Muscle layer of colon (tissue), 2 donors: ENCODE measurements around the gene PEA15.
A peak's percentile ranks its signal among the peaks of the same experiment; 100 is the strongest.

ENCODE experiments used
- H3K27ac ChIP-seq: one replicate; pipeline ENCODE4 v1.7.0; 2013; ENCODE audit warnings: low read depth, mild to moderate bottlenecking, low read length, moderate library complexity
- H3K27me3 ChIP-seq, 2 donors: one replicate each; pipeline ENCODE4 v1.7.0; 2013; ENCODE audit warnings: low read length in 2 of 2, mild to moderate bottlenecking in 2 of 2; ENCODE audit not compliant: insufficient read depth in 2 of 2, control insufficient read depth in 1 of 2
- H3K36me3 ChIP-seq: one replicate; pipeline ENCODE4 v1.7.0; 2013; ENCODE audit warnings: mild to moderate bottlenecking, low read length; ENCODE audit not compliant: insufficient read depth
- H3K4me1 ChIP-seq: one replicate; pipeline ENCODE4 v1.7.0; 2013; ENCODE audit warnings: mild to moderate bottlenecking, low read length; ENCODE audit not compliant: insufficient read depth
- H3K4me3 ChIP-seq, 2 donors: one replicate each; pipeline ENCODE4 v1.7.0; 2013; ENCODE audit warnings: low read length in 2 of 2, low read depth in 1 of 2, mild to moderate bottlenecking in 1 of 2, moderate library complexity in 1 of 2
- H3K9ac ChIP-seq: one replicate; pipeline ENCODE4 v1.7.0; 2013; ENCODE audit warnings: low read length
- H3K9me3 ChIP-seq: one replicate; pipeline ENCODE4 v1.7.0; 2013; ENCODE audit warnings: mild to moderate bottlenecking, low read length
- donor health status: abdominal sarcoma.
- donor health status: Adenocarcinoma of cecum.

Gene PEA15

GRCh38 chr1:160251011-160251410 is 45.8 kb downstream of the PEA15 start:
- Histone ChIP-seq H3K9me3 (no peaks in the 10 kb centered on the region), H3K4me1 (peaks cover 17% of the 10 kb centered on the region), H3K36me3 (peaks cover 5% of the 10 kb centered on the region), H3K9ac (no peak overlapping the region), H3K27me3 (no peaks in the 10 kb centered on the region), H3K4me3 (no peak overlapping the region), H3K27ac (peak overlapping the region; percentile 45)

GRCh38 chr1:160251687-160252526 is 46.7 kb downstream of the PEA15 start:
- Histone ChIP-seq H3K36me3 (peaks cover 5% of the 10 kb centered on the region), H3K9me3 (no peaks in the 10 kb centered on the region), H3K27me3 (no peaks in the 10 kb centered on the region), H3K9ac (no peak overlapping the region), H3K4me1 (peaks cover 26% of the 10 kb centered on the region), H3K27ac (peak overlapping the region; percentile 16), H3K4me3 (no peak overlapping the region)

DNA sequence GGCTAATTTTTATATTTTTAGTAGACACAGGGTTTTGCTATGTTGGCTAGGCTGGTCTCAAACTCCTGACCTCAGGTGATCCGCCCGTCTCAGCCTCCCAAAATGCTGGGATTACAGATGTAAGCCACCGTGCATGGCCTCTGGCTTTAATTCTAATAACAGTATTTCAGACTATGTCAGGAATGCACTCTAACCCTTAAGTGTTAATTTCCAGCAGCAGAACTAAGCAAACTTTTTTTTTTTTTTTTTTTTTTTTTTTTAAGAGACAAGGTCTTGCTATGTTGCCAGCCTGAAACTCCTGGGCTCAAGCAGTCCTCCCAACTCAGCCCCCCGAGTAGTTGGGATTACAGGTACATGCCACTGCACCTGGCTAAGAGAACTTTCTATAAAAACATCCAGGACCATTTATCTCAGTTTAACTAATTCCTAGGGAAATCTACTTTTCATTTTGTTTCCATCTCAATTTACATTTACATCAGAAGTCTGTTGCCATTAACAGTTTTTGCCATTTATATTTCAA is 50.7 kb downstream of the PEA15 start:
- Histone ChIP-seq H3K9ac (no peak overlapping the region), H3K4me3 (no peak overlapping the region), H3K27ac (no peak overlapping the region), H3K27me3 (no peaks in the 10 kb centered on the region), H3K4me1 (peaks cover 46% of the 10 kb centered on the region), H3K9me3 (no peaks in the 10 kb centered on the region), H3K36me3 (peaks cover 5% of the 10 kb centered on the region)

DNA sequence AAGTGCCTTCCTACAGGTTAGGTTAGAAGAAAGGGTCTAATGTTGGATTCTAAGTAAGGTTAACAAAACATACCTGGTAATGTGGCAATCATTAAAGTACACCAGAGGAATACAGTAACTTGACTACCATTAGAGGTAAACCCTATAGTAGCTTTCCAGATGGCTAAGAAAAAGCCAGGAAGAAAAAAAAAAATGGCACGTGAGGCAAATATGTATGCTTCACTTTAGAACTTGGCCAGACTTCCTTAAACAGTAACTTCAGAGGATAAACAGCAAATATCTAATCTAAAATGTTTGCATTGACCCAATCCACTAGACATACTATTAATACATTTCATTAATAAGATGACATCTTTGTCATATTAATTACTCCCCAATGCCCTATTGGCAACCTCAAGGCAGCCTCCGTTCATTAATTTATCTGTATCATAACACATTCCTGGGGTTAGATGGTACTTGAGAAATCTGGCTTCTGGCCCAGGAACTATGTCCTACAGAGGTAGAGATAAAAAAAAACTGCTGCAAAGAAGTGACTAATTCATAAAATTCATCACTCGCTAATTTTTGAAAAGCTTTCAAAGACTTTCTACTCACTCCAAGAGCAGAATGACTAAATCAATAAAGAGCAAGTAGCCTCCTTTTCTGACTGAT is 51.3 kb downstream of the PEA15 start:
- no peaks in the 10 kb centered on the region for H3K27me3 ChIP-seq
- H3K9me3 ChIP-seq: no peaks in the 10 kb centered on the region
- H3K4me3 ChIP-seq: no peak overlapping the region
- H3K36me3 ChIP-seq: peaks cover 5% of the 10 kb centered on the region
- peak overlapping the region; percentile 16 for H3K27ac ChIP-seq
- H3K4me1 ChIP-seq: peaks cover 44% of the 10 kb centered on the region
- no peak overlapping the region for H3K9ac ChIP-seq

DNA sequence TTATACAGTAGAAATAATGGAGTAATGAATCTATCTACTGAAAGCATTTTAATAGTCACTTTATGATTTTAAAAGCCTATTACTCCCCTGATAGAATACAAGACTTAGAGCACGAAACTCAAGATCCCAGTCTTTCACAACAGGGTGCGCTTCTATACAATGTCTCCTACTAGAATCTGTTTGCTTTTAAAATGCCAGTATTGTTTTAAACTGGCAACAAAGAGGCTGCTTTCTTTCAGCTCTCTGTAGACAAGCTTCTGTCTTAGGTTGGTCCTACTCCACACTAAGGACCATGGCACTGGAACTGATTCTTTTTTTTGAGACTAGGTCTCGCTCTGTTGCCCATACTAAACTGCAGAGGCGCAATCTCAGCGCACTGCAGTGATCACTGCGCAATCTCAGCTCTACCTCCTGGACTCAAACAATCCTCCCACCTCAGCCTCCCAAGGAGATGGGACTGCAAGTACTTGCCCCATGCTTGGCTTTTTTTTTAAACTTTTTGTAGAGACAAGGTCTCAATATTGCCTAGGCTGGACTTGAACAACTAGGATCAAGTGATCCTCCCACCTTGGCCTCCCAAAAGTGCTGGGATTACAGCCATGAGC is 52.3 kb downstream of the PEA15 start:
- H3K4me1 ChIP-seq: peaks cover 40% of the 10 kb centered on the region
- H3K27ac ChIP-seq: no peak overlapping the region

DNA sequence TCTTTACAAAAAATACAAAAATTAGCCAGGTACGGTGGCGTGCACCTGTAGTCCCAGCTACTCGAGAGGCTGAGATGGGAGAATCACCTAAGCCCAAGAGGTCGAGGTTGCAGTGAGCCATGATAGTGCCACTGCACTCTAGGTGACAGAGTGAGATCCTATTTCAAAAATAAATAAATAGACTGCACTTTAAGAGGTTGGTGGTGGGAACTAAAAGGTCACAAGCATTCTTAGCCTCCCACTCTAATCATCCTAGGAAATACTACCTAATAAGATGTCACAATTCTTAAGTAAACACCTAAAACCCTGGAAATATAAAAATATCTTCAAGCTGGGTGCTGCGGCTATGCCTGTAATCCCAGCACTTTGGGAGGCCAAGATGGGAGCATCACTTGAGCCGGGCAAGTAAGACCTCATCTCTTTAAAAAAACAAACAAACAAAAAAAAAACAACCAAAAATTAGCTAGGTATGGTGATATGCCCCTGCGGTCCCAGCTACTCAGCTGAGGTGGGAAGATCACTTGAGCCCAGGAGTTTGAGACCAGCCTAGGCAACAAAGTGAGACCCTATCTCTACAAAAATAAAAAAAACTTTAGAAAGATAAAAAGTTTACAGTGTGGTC is 53.1 kb downstream of the PEA15 start:
- no peak overlapping the region for H3K4me3 ChIP-seq
- H3K27ac ChIP-seq: no peak overlapping the region
- no peaks in the 10 kb centered on the region for H3K27me3 ChIP-seq
- H3K36me3 ChIP-seq: peaks cover 5% of the 10 kb centered on the region
- H3K4me1 ChIP-seq: peaks cover 45% of the 10 kb centered on the region
- no peak overlapping the region for H3K9ac ChIP-seq
- H3K9me3 ChIP-seq: no peaks in the 10 kb centered on the region

More for the DNA sequence above, 52.3 kb downstream of the PEA15 start:
- H3K9ac ChIP-seq: no peak overlapping the region
- no peaks in the 10 kb centered on the region for H3K9me3 ChIP-seq
- no peak overlapping the region for H3K4me3 ChIP-seq
- peaks cover 5% of the 10 kb centered on the region for H3K36me3 ChIP-seq
- H3K27me3 ChIP-seq: no peaks in the 10 kb centered on the region

GRCh38 chr1:160260406-160261382 is 55.5 kb downstream of the PEA15 start:
- Histone ChIP-seq H3K4me3 (peak overlapping the region; percentile 63 to 91), H3K27ac (peak overlapping the region; percentile 88), H3K4me1 (peaks cover 45% of the 10 kb centered on the region), H3K9ac (peak overlapping the region; percentile 99), H3K9me3 (no peaks in the 10 kb centered on the region), H3K36me3 (no peaks in the 10 kb centered on the region), H3K27me3 (no peaks in the 10 kb centered on the region)

DNA sequence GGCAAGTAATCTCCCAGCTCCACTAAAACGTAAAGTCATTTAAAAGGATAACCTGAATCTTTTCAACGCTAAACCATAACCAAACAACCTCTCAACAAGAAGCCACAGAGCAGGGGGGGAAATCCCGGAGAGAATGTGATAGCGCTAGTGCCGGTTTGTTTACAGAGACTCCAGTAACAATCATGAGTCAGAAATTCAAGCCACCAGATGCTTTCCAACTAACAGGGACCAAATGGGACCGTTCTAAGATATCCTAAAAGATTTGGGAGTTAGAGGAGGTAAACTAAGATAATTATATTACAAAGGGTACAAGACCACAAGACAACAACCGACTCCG is 56.3 kb downstream of the PEA15 start:
- Histone ChIP-seq H3K4me1 (peaks cover 40% of the 10 kb centered on the region), H3K4me3 (peak overlapping the region; percentile 63 to 91), H3K9ac (peak overlapping the region; percentile 99), H3K36me3 (no peaks in the 10 kb centered on the region), H3K9me3 (no peaks in the 10 kb centered on the region), H3K27ac (peak overlapping the region; percentile 88), H3K27me3 (no peaks in the 10 kb centered on the region)

DNA sequence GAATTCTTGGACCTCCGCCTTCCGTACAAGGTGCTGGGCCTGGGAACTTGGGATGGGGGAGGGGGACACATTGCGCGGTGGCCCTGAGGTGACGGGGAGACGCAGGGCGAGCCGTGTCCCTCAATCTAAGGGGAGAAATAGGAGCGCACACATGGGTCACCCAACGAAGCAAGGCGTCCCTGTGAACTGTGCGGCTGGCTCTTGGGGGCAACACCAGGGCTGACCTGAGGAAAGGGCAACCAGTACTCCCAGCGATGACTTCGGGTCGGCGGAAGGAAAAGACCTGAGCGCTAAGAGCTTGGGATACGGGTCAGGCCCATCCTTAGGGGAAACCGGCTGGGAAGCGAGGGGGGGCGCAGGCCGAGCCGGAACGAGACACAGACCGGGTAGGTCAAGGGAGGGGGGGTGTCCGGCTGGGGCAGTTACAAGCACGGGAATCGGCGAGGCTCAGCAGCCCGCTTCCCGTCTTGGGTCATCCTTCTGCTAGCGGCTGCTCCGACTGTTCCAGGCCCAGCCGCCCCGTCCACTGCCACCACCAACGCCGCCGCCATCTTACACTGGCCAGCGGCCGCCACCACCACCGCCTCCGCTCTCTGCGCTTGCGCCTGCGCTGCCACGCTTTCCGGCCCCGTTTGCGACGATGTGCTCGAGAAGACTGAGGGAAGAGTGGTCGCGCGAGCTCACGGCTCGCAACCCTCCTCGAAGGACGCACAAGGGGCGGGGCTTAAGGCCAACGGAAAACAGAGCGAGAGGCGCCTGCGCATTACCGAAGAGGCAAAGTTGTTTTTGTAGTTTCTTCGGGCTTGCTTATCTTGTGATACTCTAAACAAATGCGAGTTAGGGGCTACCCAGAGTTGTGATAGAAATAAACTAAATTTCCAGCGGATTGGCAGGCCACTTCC is 57.0 kb downstream of the PEA15 start, which contains the start of gene DCAF8:
Gene DCAF8, minus strand, starts transcription at position 657 of the 902 bp plus-strand sequence. CDS start 18,541 bp downstream, outside the sequence.
- H3K27me3 ChIP-seq: no peaks in the 10 kb centered on the region
- peak within 1 kb of the TSS; percentile 99 for H3K9ac ChIP-seq
- peak within 1 kb of the TSS; percentile 92 for H3K27ac ChIP-seq
- peaks cover 33% of the 10 kb centered on the region for H3K4me1 ChIP-seq
- H3K36me3 ChIP-seq: no peaks in the 10 kb centered on the region
- no peaks in the 10 kb centered on the region for H3K9me3 ChIP-seq
- H3K4me3 ChIP-seq: peak within 1 kb of the TSS; percentile 63 to 91
